Measurements from ENCODE around the gene MS4A4E.

Gene MS4A4E

DNA sequence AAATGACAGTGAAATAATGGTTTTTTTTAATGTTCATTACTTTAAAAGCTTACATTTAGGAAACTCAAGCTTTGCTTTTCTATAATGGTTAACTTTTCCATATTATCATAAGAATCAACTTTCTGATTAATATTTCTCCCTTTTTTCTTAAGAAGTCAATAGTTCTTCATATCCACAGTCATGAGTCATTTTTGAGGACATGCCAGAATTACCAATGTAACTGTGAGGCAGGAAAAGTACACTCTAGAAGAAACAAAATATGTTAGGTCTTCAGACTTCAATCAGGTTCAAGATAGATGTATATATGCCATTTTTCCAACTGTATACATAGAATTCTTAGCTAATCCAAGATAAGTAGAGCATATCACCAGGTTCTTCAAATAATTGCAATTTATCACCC lies 70.9 kb downstream of the MS4A4E start:
- TF ChIP-seq ZNF140 (tag by site-specific recombination; IDR thresholded peaks at IDR 0.05): no peak
- TF ChIP-seq ZEB2 (tag by site-specific recombination; IDR thresholded peaks at IDR 0.05): no peak
- no peak for TF ChIP-seq FEZF1 (tag by site-specific recombination; IDR thresholded peaks at IDR 0.05)
- no peak for TF ChIP-seq ELK4 (IDR thresholded peaks at IDR 0.05; ENCODE audit: borderline replicate concordance, low read depth, low read length)
- no peak for TF ChIP-seq ZBTB20 (tag by site-specific recombination; IDR thresholded peaks at IDR 0.05)
- TF ChIP-seq ZNF10 (tag by site-specific recombination; IDR thresholded peaks at IDR 0.05): no peak
- no peak for TF ChIP-seq ZSCAN16 (tag by site-specific recombination; IDR thresholded peaks at IDR 0.05)
- TF ChIP-seq ZNF585B (tag by site-specific recombination; IDR thresholded peaks at IDR 0.05): no peak
- TF ChIP-seq ZNF324 (tag by site-specific recombination; IDR thresholded peaks at IDR 0.05): no peak
- TF ChIP-seq ZSCAN5A (tag by site-specific recombination; IDR thresholded peaks at IDR 0.05): no peak
- no peak for TF ChIP-seq HOXD13 (CRISPR knock-in tag; IDR thresholded peaks at IDR 0.05; ENCODE audit: borderline replicate concordance)
- TF ChIP-seq, protein P1, sequence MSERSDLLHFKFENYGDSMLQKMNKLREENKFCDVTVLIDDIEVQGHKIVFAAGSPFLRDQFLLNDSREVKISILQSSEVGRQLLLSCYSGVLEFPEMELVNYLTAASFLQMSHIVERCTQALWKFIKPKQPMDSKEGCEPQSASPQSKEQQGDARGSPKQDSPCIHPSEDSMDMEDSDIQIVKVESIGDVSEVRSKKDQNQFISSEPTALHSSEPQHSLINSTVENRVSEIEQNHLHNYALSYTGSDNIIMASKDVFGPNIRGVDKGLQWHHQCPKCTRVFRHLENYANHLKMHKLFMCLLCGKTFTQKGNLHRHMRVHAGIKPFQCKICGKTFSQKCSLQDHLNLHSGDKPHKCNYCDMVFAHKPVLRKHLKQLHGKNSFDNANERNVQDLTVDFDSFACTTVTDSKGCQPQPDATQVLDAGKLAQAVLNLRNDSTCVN (tag by site-specific recombination; optimal IDR thresholded peaks at IDR 0.05): no peak
- TF ChIP-seq GLI4 (tag by site-specific recombination; IDR thresholded peaks at IDR 0.05): no peak
- TF ChIP-seq ZNF341 (tag by site-specific recombination; IDR thresholded peaks at IDR 0.05; ENCODE audit: low read depth): no peak
- TF ChIP-seq ZNF514 (tag by site-specific recombination; IDR thresholded peaks at IDR 0.05): no peak
- Histone ChIP-seq H3K9me3 (ENCODE audit: control insufficient read depth, insufficient read depth, low read depth, low read length) (no peaks in the 10 kb centered on the region), H3K27ac (ENCODE audit: extremely low read depth, low read depth, low read length) (no peak overlapping the region), H3K4me1 (ENCODE audit: control insufficient read depth, insufficient read depth, low read length) (no peaks in the 10 kb centered on the region), H3K36me3 (ENCODE audit: control insufficient read depth in 2 of 2, insufficient read depth in 1 of 2, low read length in 2 of 2) (no peaks in the 10 kb centered on the region), H3K4me3 (ENCODE audit: low read depth, low read length) (no peak overlapping the region)
- ChIA-PET POLR2A (no interaction called here), CTCF (interaction anchor here (1.3 to 3.4 kb wide), 2 partner anchors 20 to 79 kb away, joined by 3 to 13 read pairs; no protein-coding TSS in a partner anchor)

- H3K36me3 ChIP-seq (ENCODE audit: control insufficient read depth in 2 of 2, insufficient read depth in 1 of 2, low read length in 2 of 2): no peaks in the 10 kb centered on the region
- POLR2A ChIA-PET: no interaction called here
- no peak overlapping the region for H3K4me3 ChIP-seq (ENCODE audit: low read depth, low read length)
- no peak overlapping the region for H3K27ac ChIP-seq (ENCODE audit: extremely low read depth, low read depth, low read length)
- CTCF ChIA-PET: interaction anchor here (0.9 to 3.4 kb wide), 3 partner anchors 21 to 252 kb away, joined by 3 to 13 read pairs (median 4); no protein-coding TSS in a partner anchor
- H3K4me1 ChIP-seq (ENCODE audit: control insufficient read depth, insufficient read depth, low read length): no peaks in the 10 kb centered on the region
- no peaks in the 10 kb centered on the region for H3K9me3 ChIP-seq (ENCODE audit: control insufficient read depth, insufficient read depth, low read depth, low read length)
- TF ChIP-seq ZNF561 (tag by site-specific recombination; IDR thresholded peaks at IDR 0.05; ENCODE audit: borderline replicate concordance) (no peak), ZNF10 (tag by site-specific recombination; IDR thresholded peaks at IDR 0.05) (no peak), ZNF404 (tag by site-specific recombination; IDR thresholded peaks at IDR 0.05) (no peak), ZNF596 (tag by site-specific recombination; IDR thresholded peaks at IDR 0.05) (no peak), ZNF280D (tag by site-specific recombination; IDR thresholded peaks at IDR 0.05) (no peak), ZBTB49 (tag by site-specific recombination; IDR thresholded peaks at IDR 0.05; ENCODE audit: low read depth) (no peak), ZBTB20 (tag by site-specific recombination; IDR thresholded peaks at IDR 0.05) (no peak), ZNF571 (tag by site-specific recombination; IDR thresholded peaks at IDR 0.05) (no peak), ZNF514 (tag by site-specific recombination; IDR thresholded peaks at IDR 0.05) (no peak), IKZF3 (tag by site-specific recombination; IDR thresholded peaks at IDR 0.05) (no peak), ZNF423 (tag by site-specific recombination; IDR thresholded peaks at IDR 0.05) (no peak), HOXD13 (CRISPR knock-in tag; IDR thresholded peaks at IDR 0.05; ENCODE audit: borderline replicate concordance) (no peak), GFI1B (tag by site-specific recombination; IDR thresholded peaks at IDR 0.05) (no peak)
Observed at GRCh38 chr11:60170566-60170965, 72.4 kb downstream of the MS4A4E start.

All from HEK293 (cell line).